H1 (cell line): ENCODE results near the gene QRICH2. TPM values are rescaled to one million over a fixed set of nuclear protein-coding genes. Genes with fewer than 3 reads are reported as not detected.

Source experiments
- CTCF ChIA-PET: fragments of 300-600 bp; sonication (Branson Sonifier 250); formaldehyde crosslinking; loops from one replicate; lab custom pipeline; 2021; ENCODE audit not compliant: partially characterized antibody; lab: Charles Lee
- POLR2A ChIA-PET: fragments of 300-600 bp; sonication (Branson Sonifier 250); formaldehyde crosslinking; loops from one replicate; lab custom pipeline; 2021; ENCODE audit warnings: inconsistent platforms; ENCODE audit not compliant: partially characterized antibody; lab: Charles Lee
- DNase-seq, 2 experiments: peaks; one replicate each; pipeline versions ENCODE4 v3.0.0 to v3.0.0-alpha.2; 2010 to 2022; ENCODE audit warnings: low spot score in 2 of 2, low read depth in 1 of 2, mixed read lengths in 1 of 2
- FAIRE-seq: peaks from 2 replicates; lab custom pipeline; 2011; peaks lifted over from hg19 to GRCh38; lab: Jason Lieb, UNC
- H2AFZ ChIP-seq: 2 replicates; pipeline ENCODE4 v1.8.1; 2012; ENCODE audit warnings: low read length, inconsistent platforms
- H2AK5ac ChIP-seq: 2 replicates; pipeline ENCODE4 v1.6.1; 2013; ENCODE audit warnings: low read depth, low read length
- H2BK120ac ChIP-seq: replicated peaks from 2 replicates; pipeline ENCODE3; 2013; ENCODE audit warnings: low read depth, low read length, inconsistent platforms
- H2BK12ac ChIP-seq: 2 replicates; pipeline ENCODE4 v1.6.1; 2013; ENCODE audit warnings: low read depth, low read length
- H2BK15ac ChIP-seq: 2 replicates; pipeline ENCODE4 v1.6.1; 2013; ENCODE audit warnings: low read length
- H2BK20ac ChIP-seq: 2 replicates; pipeline ENCODE4 v1.6.1; 2013; ENCODE audit warnings: low read length
- H2BK5ac ChIP-seq: 2 replicates; pipeline ENCODE4 v1.6.1; 2013; ENCODE audit warnings: low read depth, low read length
- H3K14ac ChIP-seq: 2 replicates; pipeline ENCODE4 v1.6.1; 2013; ENCODE audit warnings: inconsistent platforms; ENCODE audit not compliant: insufficient read length
- H3K18ac ChIP-seq: 2 replicates; pipeline ENCODE4 v1.6.1; 2013; ENCODE audit warnings: low read length; ENCODE audit errors: extremely low read depth
- H3K23ac ChIP-seq: 2 replicates; pipeline ENCODE4 v1.6.1; 2013; ENCODE audit warnings: inconsistent platforms; ENCODE audit not compliant: insufficient read length
- H3K23me2 ChIP-seq: 2 replicates; pipeline ENCODE4 v1.6.1; 2013; ENCODE audit warnings: low read depth, low read length
- H3K27ac ChIP-seq: 2 replicates; pipeline ENCODE4 v1.6.1; 2011; ENCODE audit warnings: low read depth, low read length, inconsistent platforms
- H3K27me3 ChIP-seq, 4 experiments: replicated peaks in 1 of 4; 1 replicate in 1 of 4; 2 replicates in 3 of 4; pipeline versions ENCODE4 v1.6.1 to v1.8.1; 2011 to 2013; ENCODE audit warnings: low read length in 3 of 4, mild to moderate bottlenecking in 3 of 4, inconsistent platforms in 2 of 4, mixed read lengths in 2 of 4, moderate library complexity in 1 of 4; ENCODE audit not compliant: control insufficient read depth in 3 of 4, insufficient read depth in 3 of 4; ENCODE audit errors: extremely low read depth in 1 of 4
- H3K36me3 ChIP-seq, 4 experiments: 2 replicates each; pipeline versions ENCODE4 v1.6.1 to v1.8.1; 2011 to 2013; ENCODE audit warnings: mild to moderate bottlenecking in 4 of 4, low read length in 3 of 4, moderate library complexity in 2 of 4, control low read depth in 1 of 4, inconsistent platforms in 1 of 4; ENCODE audit not compliant: insufficient read depth in 4 of 4, control insufficient read depth in 2 of 4
- H3K4ac ChIP-seq: replicated peaks from 2 replicates; pipeline ENCODE3; 2013; ENCODE audit warnings: low read length, low read depth, mixed read lengths, inconsistent platforms; ENCODE audit not compliant: insufficient read length
- H3K4me1 ChIP-seq, 4 experiments: replicated peaks in 1 of 4; 1 replicate in 1 of 4; 2 replicates in 3 of 4; pipeline versions ENCODE4 v1.6.1 to v1.8.1; 2011 to 2013; ENCODE audit warnings: low read length in 3 of 4, inconsistent platforms in 2 of 4, mixed read lengths in 1 of 4; ENCODE audit not compliant: insufficient read depth in 4 of 4, control insufficient read depth in 3 of 4
- H3K4me2 ChIP-seq, 2 experiments: 2 replicates each; pipeline versions ENCODE4 v1.6.1 to v1.8.1; 2011 to 2013; ENCODE audit warnings: low read depth in 2 of 2, low read length in 2 of 2, control low read depth in 1 of 2, inconsistent platforms in 1 of 2, mild to moderate bottlenecking in 1 of 2; ENCODE audit not compliant: insufficient read depth in 1 of 2
- H3K4me3 ChIP-seq, 4 experiments: fragments of 200-600, 300-600 bp in 1 of 4; sonication (generic), shearing (Covaris generic), sonication (Bioruptor Twin) in 1 of 4; 2 replicates each; pipeline versions ENCODE4 v1.5.1 to v1.8.1; 2011 to 2016; ENCODE audit warnings: low read length in 4 of 4, low read depth in 3 of 4, control low read depth in 2 of 4, inconsistent platforms in 2 of 4, mild to moderate bottlenecking in 2 of 4, mixed read lengths in 1 of 4, moderate library complexity in 1 of 4; ENCODE audit not compliant: insufficient read depth in 2 of 4; ENCODE audit errors: extremely low read depth in 1 of 4
- H3K56ac ChIP-seq: replicated peaks from 2 replicates; pipeline ENCODE3; 2013; ENCODE audit warnings: low read depth, mild to moderate bottlenecking, mixed read lengths, low read length, inconsistent platforms; ENCODE audit not compliant: insufficient read length
- H3K79me1 ChIP-seq: 2 replicates; pipeline ENCODE4 v1.6.1; 2013; ENCODE audit warnings: low read depth, low read length, control low read depth
- H3K79me2 ChIP-seq, 2 experiments: 2 replicates each; pipeline versions ENCODE4 v1.6.1 to v1.8.1; 2012 to 2013; ENCODE audit warnings: low read length in 2 of 2, mild to moderate bottlenecking in 2 of 2, inconsistent platforms in 1 of 2; ENCODE audit not compliant: insufficient read depth in 2 of 2, control insufficient read depth in 1 of 2
- H3K9ac ChIP-seq, 4 experiments: replicated peaks in 1 of 4; 1 replicate in 1 of 4; 2 replicates in 3 of 4; pipeline versions ENCODE4 v1.6.1 to v1.8.1; 2011 to 2013; ENCODE audit warnings: low read depth in 3 of 4, low read length in 3 of 4, control low read depth in 2 of 4, mild to moderate bottlenecking in 2 of 4, moderate library complexity in 2 of 4, inconsistent platforms in 1 of 4; ENCODE audit errors: extremely low read depth in 1 of 4
- H3K9me3 ChIP-seq, 2 experiments: 2 replicates each; pipeline versions ENCODE4 v1.6.1 to v1.8.1; 2012 to 2013; ENCODE audit warnings: mild to moderate bottlenecking in 2 of 2, moderate library complexity in 2 of 2, control low read depth in 1 of 2, inconsistent platforms in 1 of 2, low read depth in 1 of 2, low read length in 1 of 2, mixed read lengths in 1 of 2; ENCODE audit not compliant: insufficient read depth in 2 of 2
- H4K20me1 ChIP-seq, 2 experiments: replicated peaks in 1 of 2; 2 replicates each; pipeline versions ENCODE3 to v1.8.1; 2011 to 2013; ENCODE audit warnings: inconsistent platforms in 2 of 2, low read length in 2 of 2, mild to moderate bottlenecking in 1 of 2; ENCODE audit not compliant: insufficient read depth in 2 of 2, control insufficient read depth in 1 of 2
- H4K5ac ChIP-seq: 2 replicates; pipeline ENCODE4 v1.6.1; 2013; ENCODE audit warnings: low read length, low read depth, mixed read lengths, inconsistent platforms; ENCODE audit not compliant: insufficient read length
- H4K8ac ChIP-seq: 2 replicates; pipeline ENCODE4 v1.8.0; 2013; ENCODE audit warnings: mild to moderate bottlenecking, moderate library complexity, low read length, inconsistent platforms; ENCODE audit not compliant: insufficient read depth; ENCODE audit errors: extremely low read depth
- H4K91ac ChIP-seq: replicated peaks from 2 replicates; pipeline ENCODE3; 2013; ENCODE audit warnings: low read length, mixed read lengths, inconsistent platforms; ENCODE audit not compliant: insufficient read length
- BACH1 ChIP-seq: IDR thresholded peaks from 2 replicates; pipeline ENCODE4 v1.6.1; 2012; ENCODE audit warnings: low read length, improper control_type of control experiment
- CHD1 ChIP-seq: IDR thresholded peaks from 2 replicates; pipeline ENCODE4 v1.6.1; 2012; ENCODE audit warnings: low read depth, low read length, improper control_type of control experiment
- EGR1 ChIP-seq: IDR thresholded peaks from 2 replicates; pipeline ENCODE4 v1.6.1; 2011; ENCODE audit warnings: low read depth, low read length, borderline replicate concordance
- EZH2 ChIP-seq: fragments of 200-600 bp; sonication (generic); IDR thresholded peaks from 2 replicates; pipeline ENCODE4 v1.7.1; 2012; ENCODE audit warnings: low read depth, mild to moderate bottlenecking, moderate library complexity, low read length, inconsistent platforms; ENCODE audit not compliant: severe bottlenecking
- HDAC2 ChIP-seq, 2 experiments: fragments of 300-600 bp in 1 of 2; sonication (generic) in 1 of 2; IDR thresholded peaks; 2 replicates each; pipeline ENCODE4 v1.6.1; 2011 to 2012; ENCODE audit warnings: low read depth in 2 of 2, low read length in 2 of 2, mild to moderate bottlenecking in 2 of 2, moderate library complexity in 2 of 2, borderline replicate concordance in 1 of 2, inconsistent platforms in 1 of 2
- JUND ChIP-seq: IDR thresholded peaks from 2 replicates; pipeline ENCODE4 v1.6.1; 2011; ENCODE audit warnings: mild to moderate bottlenecking, improper control_type of control experiment, low read length
- KDM5A ChIP-seq: fragments of 200-600 bp; IDR thresholded peaks from 2 replicates; pipeline ENCODE4 v1.7.1; 2012; ENCODE audit warnings: mild to moderate bottlenecking, low read length, inconsistent platforms, mixed read lengths
- NANOG ChIP-seq: IDR thresholded peaks from 2 replicates; pipeline ENCODE4 v1.6.1; 2011; ENCODE audit warnings: low read length, low read depth, mild to moderate bottlenecking, inconsistent platforms; ENCODE audit not compliant: insufficient read depth, poor library complexity, severe bottlenecking
- RBBP5 ChIP-seq: IDR thresholded peaks from 2 replicates; pipeline ENCODE4 v1.7.1; 2012; ENCODE audit warnings: low read depth, mild to moderate bottlenecking, inconsistent platforms, low read length, moderate library complexity, borderline replicate concordance
- SIRT6 ChIP-seq: IDR thresholded peaks from one replicate; pipeline ENCODE4 v1.7.1; 2012; ENCODE audit warnings: low read length, inconsistent platforms
- TAF1 ChIP-seq: IDR thresholded peaks from 2 replicates; pipeline ENCODE4 v1.6.1; 2011; ENCODE audit warnings: mild to moderate bottlenecking, low read depth, low read length
- TEAD4 ChIP-seq: IDR thresholded peaks from 2 replicates; pipeline ENCODE4 v1.6.1; 2012; ENCODE audit warnings: low read depth, low read length, inconsistent platforms, mixed read lengths
- ZNF274 ChIP-seq: IDR thresholded peaks from 2 replicates; pipeline ENCODE4 v1.7.0; 2012; ENCODE audit warnings: low read length, borderline replicate concordance; ENCODE audit errors: extremely low read depth
- WGBS, 2 experiments: shearing (Covaris generic) in 1 of 2; methylation state at CpG; one replicate each; pipeline versions ENCODE4 v1.1.6 to v1.1.7; 2013 to 2015; ENCODE audit warnings: low lambda C conversion rate in 2 of 2, mixed read lengths in 2 of 2, inconsistent platforms in 1 of 2, low coverage in 1 of 2, missing lambda C conversion rate in 1 of 2; ENCODE audit not compliant: insufficient replicate concordance in 2 of 2, insufficient coverage in 1 of 2, insufficient read length in 1 of 2; ENCODE audit errors: extremely low coverage in 1 of 2, missing lambda C conversion rate in 1 of 2; 5-methylcytosine and 5-hydroxymethylcytosine counted together
- polyA plus RNA-seq, 7 experiments: library from polyadenylated mRNA; depleted of rRNA in 3 of 7; stranded (reverse) in 5 of 7; unstranded in 2 of 7; fragments of >200 nt in 5 of 7; fragments of 200-250 nt in 2 of 7; gene quantifications; 1 replicate in 5 of 7; 2 replicates in 1 of 7; 4 replicates in 1 of 7; pipeline versions ENCODE4 v1.2.1 to v1.2.3, GENCODE V29; 2011 to 2013; ENCODE audit warnings: missing spikeins in 2 of 7, mixed read lengths in 2 of 7
- total RNA-seq: library from RNA; stranded (reverse); fragmentation: NEBNext Ultra II Directional; extraction: Animal tissue kit (Norgen Biotek cat#: 25700); gene quantifications from 2 replicates; pipeline ENCODE4 v1.2.1, GENCODE V29; 2021
- TF ChIP-seq, protein P1 (sequence below): IDR thresholded peaks from 2 replicates; pipeline ENCODE4 v1.6.1; 2012; ENCODE audit warnings: inconsistent platforms

QRICH2 gene
- total and polyA plus RNA-seq, 2 of the 8 experiments (the other 6 are each of a cell fraction or from before 2014, with no cell fraction given) = 2.8 to 3.8 TPM

DNA sequence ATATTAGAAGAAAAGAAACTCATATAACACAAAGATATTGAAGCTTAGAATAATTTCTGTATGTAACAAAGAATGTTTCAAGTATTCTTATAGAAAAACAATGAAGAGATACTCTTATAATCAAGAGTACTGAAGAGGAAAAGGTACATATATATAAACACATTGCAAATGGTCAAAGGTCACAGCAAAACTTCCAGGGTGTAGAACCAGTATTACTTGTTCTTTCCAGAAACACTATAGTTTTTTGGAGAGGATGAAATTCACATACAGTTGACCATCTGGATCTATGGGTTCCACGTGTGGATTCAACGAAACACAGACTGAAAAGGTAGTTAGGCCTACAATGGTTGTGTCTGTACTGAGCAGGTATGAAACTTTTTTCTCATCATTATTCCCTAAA, 23.0 kb upstream of the QRICH2 start:
- H2AK5ac ChIP-seq = no peak overlapping the region
- no peak overlapping the region for H2AFZ ChIP-seq
- H3K9me3 ChIP-seq = no peaks in the 10 kb centered on the region
- H3K4me3 ChIP-seq = no peak overlapping the region
- H3K4me2 ChIP-seq = no peak overlapping the region
- H4K20me1 ChIP-seq = peaks cover 0 to 5% of the 10 kb centered on the region in 2 experiments
- no peak for FAIRE-seq
- no peak overlapping the region for H3K18ac ChIP-seq
- H3K23me2 ChIP-seq = no peaks in the 10 kb centered on the region
- no peaks in the 10 kb centered on the region for H3K4me1 ChIP-seq
- peaks cover 4% of the 10 kb centered on the region; the same call in 1 of the 2 replicates for H3K79me1 ChIP-seq
- no peak overlapping the region for H3K27ac ChIP-seq
- H4K91ac ChIP-seq = no peak overlapping the region
- H3K14ac ChIP-seq = no peak overlapping the region
- H3K4ac ChIP-seq = no peak overlapping the region
- no peak overlapping the region for H2BK20ac ChIP-seq
- WGBS, 2 experiments = 89% methylated on average over 2 of the region's 2 CpGs; no CpG with 5 or more reads in 1 of the 2 experiments
- H3K79me2 ChIP-seq = no peaks in the 10 kb centered on the region; a peak in 1 of 4 replicates
- no peak overlapping the region for H3K56ac ChIP-seq
- no peak for DNase-seq
- H3K23ac ChIP-seq = no peak overlapping the region
- H3K9ac ChIP-seq = no peak overlapping the region
- no peaks in the 10 kb centered on the region for H3K27me3 ChIP-seq
- H2BK15ac ChIP-seq = no peak overlapping the region
- peaks cover 3 to 31% (median 9%) of the 10 kb centered on the region in 4 experiments; a peak in 5 of 8 replicates for H3K36me3 ChIP-seq
- CTCF ChIA-PET = interaction anchor here (1.0 to 6.3 kb wide), 2 partner anchors 54 to 66 kb away, joined by 3 to 32 read pairs; no protein-coding TSS in a partner anchor
- POLR2A ChIA-PET = interaction anchor here (0.6 to 1.8 kb wide), 2 partner anchors 22 to 43 kb away, joined by 3 to 6 read pairs; no protein-coding TSS in a partner anchor
- no peak overlapping the region for H2BK120ac ChIP-seq
- no peak overlapping the region for H2BK5ac ChIP-seq
- H4K5ac ChIP-seq = no peak overlapping the region
- no peak overlapping the region for H4K8ac ChIP-seq
- no peak overlapping the region for H2BK12ac ChIP-seq
- TF ChIP-seq ZNF274 (no peak), EGR1 (no peak), EZH2 (no peak), BACH1 (no peak), KDM5A (no peak), JUND (no peak), NANOG (no peak), CHD1 (no peak), TAF1 (no peak), RBBP5 (no peak), SIRT6 (no peak), TEAD4 (no peak), HDAC2 (IDR thresholded peaks at IDR 0.05; ENCODE audit: borderline replicate concordance in 1 of 2, low read depth in 2 of 2, low read length in 2 of 2) (no peak)
- TF ChIP-seq, protein P1, sequence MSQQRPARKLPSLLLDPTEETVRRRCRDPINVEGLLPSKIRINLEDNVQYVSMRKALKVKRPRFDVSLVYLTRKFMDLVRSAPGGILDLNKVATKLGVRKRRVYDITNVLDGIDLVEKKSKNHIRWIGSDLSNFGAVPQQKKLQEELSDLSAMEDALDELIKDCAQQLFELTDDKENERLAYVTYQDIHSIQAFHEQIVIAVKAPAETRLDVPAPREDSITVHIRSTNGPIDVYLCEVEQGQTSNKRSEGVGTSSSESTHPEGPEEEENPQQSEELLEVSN = no peak
